SU-DHL-6 (cell line): ENCODE results near the gene HNRNPM.
A peak's percentile ranks its signal among the peaks of the same experiment; 100 is the strongest.

Source experiments
- H2AFZ ChIP-seq: fragments of 200-600 bp; sonication (generic); 2 replicates; pipeline ENCODE4 v1.6.1; 2014; ENCODE audit warnings: low read depth, mild to moderate bottlenecking, moderate library complexity, mixed read lengths, antibody characterized with exemption, low read length; ENCODE audit not compliant: severe bottlenecking
- H3F3A ChIP-seq: fragments of 200-600 bp; shearing (Covaris generic); 2 replicates; pipeline ENCODE4 v1.6.0; 2016; ENCODE audit warnings: antibody characterized with exemption, mild to moderate bottlenecking; ENCODE audit not compliant: insufficient read depth
- H3K27ac ChIP-seq: fragments of 200-600 bp; sonication (generic); 2 replicates; pipeline ENCODE4 v1.5.1; 2016; ENCODE audit warnings: low read depth, mild to moderate bottlenecking, low read length, moderate library complexity, mixed read lengths
- H3K27me3 ChIP-seq: fragments of 200-600 bp; sonication (generic), shearing (Covaris generic); 2 replicates; pipeline ENCODE4 v1.6.0; 2014; ENCODE audit warnings: mild to moderate bottlenecking, low read length
- H3K36me3 ChIP-seq: fragments of 200-600 bp; sonication (generic); 2 replicates; pipeline ENCODE4 v1.6.1; 2014; ENCODE audit warnings: mild to moderate bottlenecking, low read length, mixed read lengths
- H3K4me2 ChIP-seq: fragments of 300-600, 200-600 bp; shearing (Covaris generic), sonication (generic); 2 replicates; pipeline ENCODE4 v1.6.0; 2014; ENCODE audit warnings: low read length, low read depth, mild to moderate bottlenecking; ENCODE audit not compliant: poor library complexity, severe bottlenecking
- H3K4me3 ChIP-seq: fragments of 200-600 bp; sonication (generic); 2 replicates; pipeline ENCODE4 v1.5.1; 2014; ENCODE audit warnings: antibody characterized with exemption, low read length, mild to moderate bottlenecking, mixed read lengths; ENCODE audit not compliant: insufficient read depth, poor library complexity, severe bottlenecking
- H3K79me2 ChIP-seq: fragments of 200-600 bp; sonication (generic); 2 replicates; pipeline ENCODE4 v1.6.1; 2014; ENCODE audit warnings: mild to moderate bottlenecking, low read length, moderate library complexity; ENCODE audit not compliant: insufficient read depth
- H3K9ac ChIP-seq: fragments of 200-600 bp; sonication (generic); 2 replicates; pipeline ENCODE4 v1.7.0; 2014; ENCODE audit warnings: mild to moderate bottlenecking, low read length
- H3K9me2 ChIP-seq: fragments of 200-600 bp; sonication (generic); replicated peaks from 2 replicates; pipeline ENCODE4 v1.6.1; 2014; ENCODE audit warnings: low read length; ENCODE audit not compliant: insufficient read depth
- H3K9me3 ChIP-seq: fragments of 200-600 bp; sonication (generic); 2 replicates; pipeline ENCODE4 v1.6.1; 2014; ENCODE audit warnings: low read length, mixed read lengths; ENCODE audit not compliant: insufficient read depth
- H4K20me1 ChIP-seq: fragments of 200-600 bp; sonication (generic); 2 replicates; pipeline ENCODE4 v1.6.1; 2014; ENCODE audit warnings: low read depth, mild to moderate bottlenecking, antibody characterized with exemption, low read length, moderate library complexity, mixed read lengths
- CTCF ChIP-seq: fragments of 200-600 bp; sonication (generic); IDR thresholded peaks from one replicate; pipeline ENCODE4 v1.5.1; 2017; ENCODE audit warnings: antibody characterized with exemption, mild to moderate bottlenecking, low read length, moderate library complexity; ENCODE audit not compliant: insufficient read depth, poor library complexity, severe bottlenecking
- EZH2phosphoT487 ChIP-seq: fragments of 200-600 bp; sonication (generic), shearing (Covaris generic); conservative IDR thresholded peaks from 2 replicates; pipeline ENCODE4 v1.6.1; 2018; ENCODE audit warnings: mild to moderate bottlenecking, antibody characterized with exemption, low read length, moderate library complexity, mixed read lengths

The HNRNPM gene

GRCh38 chr19:8505680-8506401 lies 61.1 kb downstream of the HNRNPM start:
- Histone ChIP-seq H3K4me3 (peak overlapping the region; percentile 60), H3K9me2 (no peaks in the 10 kb centered on the region), H3K27ac (0 out of 2 replicates have a peak overlapping the region, but pooled peaks have one; percentile 8)

GRCh38 chr19:8506402-8506957 lies 61.7 kb downstream of the HNRNPM start:
- Histone ChIP-seq H3K4me2 (peak overlapping the region; percentile 71), H3K9me2 (no peaks in the 10 kb centered on the region), H3K9me3 (no peaks in the 10 kb centered on the region), H3K27ac (0 out of 2 replicates have a peak overlapping the region, but pooled peaks have one; percentile 8), H3K79me2 (no peaks in the 10 kb centered on the region), H4K20me1 (no peaks in the 10 kb centered on the region), H3K4me3 (peak overlapping the region; percentile 60), H3K27me3 (no peaks in the 10 kb centered on the region), H2AFZ (peak overlapping the region; percentile 93), H3K36me3 (no peaks in the 10 kb centered on the region), H3K9ac (peak overlapping the region; percentile 69), H3F3A (no peaks in the 10 kb centered on the region)
- no peak for TF ChIP-seq CTCF
- TF ChIP-seq EZH2phosphoT487: no peak

More at GRCh38 chr19:8505680-8506401, 61.1 kb downstream of the HNRNPM start:
- Histone ChIP-seq H3K9ac (peak overlapping the region; percentile 69), H3F3A (no peaks in the 10 kb centered on the region), H4K20me1 (no peaks in the 10 kb centered on the region), H3K36me3 (no peaks in the 10 kb centered on the region), H3K27me3 (no peaks in the 10 kb centered on the region), H3K9me3 (no peaks in the 10 kb centered on the region), H3K4me2 (peak overlapping the region; percentile 71), H2AFZ (peak overlapping the region; percentile 93), H3K79me2 (no peaks in the 10 kb centered on the region)
- no peak for TF ChIP-seq EZH2phosphoT487
- TF ChIP-seq CTCF: peak; percentile 77

- Histone ChIP-seq H3K27ac (no peak overlapping the region), H3K79me2 (peaks cover 7% of the 10 kb centered on the region; the same call in 1 of the 2 replicates), H2AFZ (no peak overlapping the region), H4K20me1 (no peaks in the 10 kb centered on the region), H3F3A (no peaks in the 10 kb centered on the region), H3K9me3 (no peaks in the 10 kb centered on the region), H3K4me2 (no peak overlapping the region), H3K9me2 (no peaks in the 10 kb centered on the region), H3K27me3 (no peaks in the 10 kb centered on the region), H3K9ac (no peak overlapping the region), H3K36me3 (no peaks in the 10 kb centered on the region), H3K4me3 (no peak overlapping the region)
- TF ChIP-seq EZH2phosphoT487 (no peak), CTCF (no peak)
Measured at GRCh38 chr19:8510589-8511115, 65.9 kb downstream of the HNRNPM start.
